Non-pigmented ciliary epithelial cell (primary cell): ENCODE data around the gene NPIPB8.
"Not testable (repeated sequence)": the region's sequence is repeated elsewhere in the genome, so short reads cannot be mapped to it uniquely, and the experiment has no call there.

ENCODE experiments used
- DNase-seq: peaks from one replicate; pipeline ENCODE4 v3.0.0-alpha.2; 2010; ENCODE audit warnings: low read depth

NPIPB8 gene

GRCh38 chr16:28637765-28638164, at the start of gene NPIPB8:
Gene NPIPB8 (plus strand): TSS chr16:28638065. CDS start chr16:28638361, 296 bp downstream.
- DNase-seq: not testable (repeated sequence)

DNA sequence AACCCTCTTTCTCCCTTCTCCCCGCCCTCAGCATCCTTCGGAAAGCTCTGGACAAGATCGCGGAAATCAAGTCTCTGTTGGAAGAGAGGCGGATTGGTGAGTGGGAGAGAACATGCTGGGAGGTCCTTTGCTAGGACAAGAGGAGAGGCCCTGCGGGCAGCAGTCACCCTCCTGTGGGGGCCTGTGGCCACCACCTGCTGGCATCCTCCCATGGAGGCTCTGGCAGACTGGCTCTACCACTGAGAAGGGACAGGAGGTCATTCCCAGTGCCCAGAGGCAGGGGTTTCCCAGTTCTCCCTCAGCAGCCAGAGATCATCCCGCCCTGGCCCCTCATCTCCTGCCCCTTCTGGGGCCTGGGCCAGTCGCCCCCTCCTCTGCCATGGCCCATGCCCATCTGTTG, 48.8 kb upstream of the NPIPB8 start:
- DNase-seq: no peak

- DNase-seq: no peak
Observed at GRCh38 chr16:28589930-28590329, 47.9 kb upstream of the NPIPB8 start.

- no peak for DNase-seq
Observed at GRCh38 chr16:28590384-28591340, 47.2 kb upstream of the NPIPB8 start.

DNA sequence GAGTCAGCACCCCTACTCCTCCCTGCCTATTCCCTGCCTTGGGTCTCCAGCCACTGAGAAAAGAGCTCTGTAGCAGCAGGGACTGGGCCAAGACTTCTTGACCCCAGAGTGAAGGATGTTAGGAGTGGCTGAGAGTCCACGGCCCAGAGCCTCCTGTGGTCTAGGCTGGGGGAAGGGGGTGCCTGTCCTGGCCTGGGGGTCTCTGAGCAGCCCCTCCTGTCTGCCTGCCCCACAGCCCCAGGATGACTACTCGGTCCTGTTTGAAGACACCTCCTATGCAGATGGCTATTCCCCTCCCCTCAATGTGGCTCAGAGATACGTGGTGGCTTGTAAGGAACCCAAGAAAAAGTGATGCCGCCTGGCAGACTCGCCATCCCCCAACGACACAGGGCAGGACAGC, 46.5 kb upstream of the NPIPB8 start:
- DNase-seq: no peak

- DNase-seq: no peak
Observed at GRCh38 chr16:28592511-28592910, 45.4 kb upstream of the NPIPB8 start.

GRCh38 chr16:28592979-28593553, 44.8 kb upstream of the NPIPB8 start:
- no peak for DNase-seq

DNA sequence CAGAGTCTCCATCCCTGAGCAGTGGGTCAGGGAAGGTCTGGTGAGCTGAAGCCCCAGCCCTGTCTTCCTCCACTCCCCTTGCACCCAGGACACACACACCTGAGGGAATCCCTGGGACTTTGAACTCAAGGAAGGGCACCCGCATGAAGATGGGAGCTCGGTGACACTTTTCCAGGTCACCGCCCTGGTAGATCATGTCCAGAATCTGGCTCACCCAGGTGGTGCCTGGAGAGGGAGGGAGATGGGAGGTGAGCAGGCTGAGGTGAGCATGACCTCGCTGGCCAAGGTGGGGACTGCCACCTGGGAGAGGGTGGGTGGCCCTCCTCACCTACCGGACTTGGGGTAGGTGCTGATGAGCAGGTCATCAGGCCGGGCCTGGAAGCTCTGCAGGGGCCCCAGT, 42.4 kb upstream of the NPIPB8 start:
- DNase-seq: not testable (repeated sequence)

DNA sequence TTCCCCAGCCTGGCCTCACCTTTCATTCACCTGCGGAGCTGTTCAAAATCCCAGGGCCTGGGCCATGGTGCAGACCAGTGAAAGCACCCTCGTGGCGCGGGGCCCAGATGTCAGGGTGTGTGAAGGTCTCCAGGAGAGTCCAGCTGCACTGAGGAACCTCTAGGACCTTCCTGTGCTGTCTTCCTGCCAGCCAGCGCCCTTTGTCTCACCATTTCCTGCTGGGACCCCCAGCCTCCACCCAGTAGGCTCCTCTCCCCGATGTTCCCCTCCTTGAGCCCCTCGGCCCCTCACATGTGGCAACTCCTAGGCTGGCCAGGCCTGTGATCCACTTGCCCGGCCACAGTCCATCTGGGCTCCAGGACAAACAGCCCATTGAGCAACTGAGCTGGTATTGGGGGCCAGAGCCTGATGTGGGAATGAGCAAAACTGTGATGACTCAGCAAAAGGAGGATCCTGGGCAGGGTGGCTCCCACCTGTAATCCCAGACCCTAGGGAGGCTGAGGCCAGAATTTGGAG, 41.7 kb upstream of the NPIPB8 start:
- no peak for DNase-seq

DNA sequence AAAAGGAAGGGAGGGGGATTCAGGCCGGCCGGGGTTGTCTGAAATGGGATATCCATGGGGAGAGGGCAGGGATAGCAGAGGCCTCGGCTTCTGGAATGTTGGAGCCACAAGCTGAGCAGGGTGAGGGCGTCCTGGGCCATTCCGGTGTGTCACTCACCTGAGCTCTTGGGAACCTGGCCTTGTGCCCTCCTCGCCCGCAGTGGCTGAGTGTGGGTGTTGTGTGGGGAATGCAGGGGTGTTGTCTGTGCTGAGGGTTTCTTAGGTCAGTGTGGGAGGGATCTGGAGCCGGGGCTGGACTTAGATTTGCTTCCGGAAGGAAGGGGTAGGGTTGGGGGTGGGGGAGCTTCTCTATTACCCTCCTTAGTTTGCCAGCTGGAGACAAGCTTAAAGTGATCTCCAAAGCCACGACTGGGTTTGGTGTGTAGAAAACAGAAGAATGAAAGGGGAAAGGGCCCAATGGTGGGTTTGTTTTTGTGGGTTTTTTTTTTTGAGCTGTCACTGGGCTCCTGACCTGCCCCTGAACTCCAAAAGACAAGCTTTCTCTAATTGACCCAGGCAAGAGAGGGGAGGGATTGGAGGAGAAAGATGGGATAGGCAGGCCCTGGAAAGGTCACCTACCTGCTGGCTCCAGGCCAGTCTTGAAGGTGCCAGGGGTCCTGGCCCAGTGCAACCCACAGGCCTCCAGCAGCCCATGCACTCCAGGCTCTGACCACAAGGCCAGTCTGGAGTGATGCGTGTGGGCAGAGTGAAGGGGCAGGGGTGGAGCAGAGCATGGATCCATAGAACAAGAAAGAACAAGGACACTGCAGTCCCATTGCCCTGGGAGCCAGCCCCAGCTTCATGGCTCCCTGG, 40.8 kb upstream of the NPIPB8 start, which contains the start of gene SULT1A2:
Gene SULT1A2, minus strand, starts transcription at position 211 of the 852 bp plus-strand sequence. CDS start 1,120 bp downstream, outside the sequence.
- DNase-seq: no peak

DNA sequence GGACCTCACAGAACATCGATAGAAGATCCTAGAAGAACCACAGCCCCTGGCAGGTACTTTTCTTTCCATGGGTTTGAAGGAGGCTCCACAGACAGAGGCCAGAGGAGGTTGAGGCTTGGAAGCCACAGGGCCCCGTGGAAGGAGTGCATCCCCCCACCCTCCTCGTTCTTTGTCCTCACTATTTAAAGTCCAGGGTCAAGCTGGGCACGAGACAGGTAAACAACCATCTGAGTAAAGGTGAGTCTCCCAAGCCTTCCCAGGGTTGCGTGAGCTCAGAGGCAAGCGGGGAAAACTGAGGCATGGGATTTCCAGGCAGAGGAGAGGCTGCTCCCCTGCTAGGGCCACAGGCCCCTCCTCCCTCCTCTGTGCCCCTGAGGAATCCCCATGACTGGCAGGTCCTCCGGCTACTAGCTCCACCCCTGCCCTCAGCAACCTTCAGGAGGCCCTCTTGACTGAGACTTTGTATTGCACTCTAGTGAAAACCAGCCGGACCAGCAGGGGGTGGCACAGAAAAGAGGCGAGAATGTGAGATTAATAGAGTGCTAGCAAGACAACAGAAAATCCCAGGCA, 40.1 kb upstream of the NPIPB8 start:
- no peak for DNase-seq

DNA sequence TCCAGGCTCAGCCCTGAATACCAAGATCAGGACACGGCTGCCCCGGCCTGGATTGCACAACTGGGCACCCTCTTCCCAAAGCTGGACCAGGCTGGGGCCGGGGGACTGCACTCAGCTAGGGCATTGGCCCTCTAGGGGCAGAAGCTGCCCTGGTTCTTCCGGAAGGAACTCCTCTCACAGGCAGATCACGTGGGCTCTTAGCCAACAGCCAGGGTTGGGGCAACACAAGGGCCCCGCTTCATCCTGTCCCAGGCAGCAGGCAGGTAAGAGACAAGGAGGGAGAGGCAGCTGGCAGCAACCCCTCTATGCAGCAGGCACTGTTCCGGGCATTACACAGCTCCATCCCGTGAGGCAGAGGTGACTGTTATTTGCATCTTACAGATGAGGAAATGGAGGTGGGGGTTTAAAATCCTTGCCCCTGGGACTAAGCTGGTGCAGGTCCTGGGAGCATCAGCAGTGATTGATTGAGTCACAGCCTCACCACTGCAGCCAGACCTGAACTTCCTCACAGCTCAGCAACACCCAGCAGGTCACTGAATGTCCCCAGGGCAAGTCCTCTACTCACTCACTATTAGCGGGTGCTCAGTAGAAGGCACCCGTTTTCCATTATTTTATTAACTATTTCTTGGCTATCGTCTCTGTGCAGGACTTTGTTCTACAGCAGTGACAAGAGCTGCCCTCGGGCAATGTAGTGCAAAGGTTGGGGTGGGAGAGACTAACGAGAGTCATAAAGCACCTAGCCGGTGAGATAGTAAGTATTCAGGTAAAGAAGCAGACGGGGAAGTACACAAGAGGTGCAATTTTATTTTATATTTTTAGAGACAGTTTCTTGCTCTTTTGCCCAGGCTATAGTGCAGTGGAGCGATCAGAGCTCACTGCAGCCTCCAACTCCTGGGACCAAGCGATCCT, 38.2 kb upstream of the NPIPB8 start:
- DNase-seq: not testable (repeated sequence)

DNA sequence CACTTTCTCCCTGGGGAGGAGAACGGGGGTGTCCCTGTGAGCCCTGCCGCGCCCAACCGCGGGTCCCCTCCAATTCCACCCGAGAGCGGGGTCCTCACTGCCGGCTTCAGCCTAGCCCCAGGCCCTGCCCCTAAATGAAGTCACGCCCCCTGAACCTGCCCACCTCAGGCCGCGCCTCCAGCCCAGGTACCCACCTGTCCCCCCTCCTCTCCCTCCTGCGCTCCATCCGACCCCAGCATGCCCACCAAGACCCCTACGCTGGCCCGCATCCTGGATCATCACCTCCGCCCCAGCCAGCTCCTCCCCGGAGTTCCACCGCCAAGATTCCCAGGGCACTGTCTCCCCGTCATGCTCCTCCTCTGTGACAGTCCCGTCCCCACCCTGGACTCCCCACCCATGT, 36.9 kb upstream of the NPIPB8 start:
- DNase-seq: not testable (repeated sequence)

DNA sequence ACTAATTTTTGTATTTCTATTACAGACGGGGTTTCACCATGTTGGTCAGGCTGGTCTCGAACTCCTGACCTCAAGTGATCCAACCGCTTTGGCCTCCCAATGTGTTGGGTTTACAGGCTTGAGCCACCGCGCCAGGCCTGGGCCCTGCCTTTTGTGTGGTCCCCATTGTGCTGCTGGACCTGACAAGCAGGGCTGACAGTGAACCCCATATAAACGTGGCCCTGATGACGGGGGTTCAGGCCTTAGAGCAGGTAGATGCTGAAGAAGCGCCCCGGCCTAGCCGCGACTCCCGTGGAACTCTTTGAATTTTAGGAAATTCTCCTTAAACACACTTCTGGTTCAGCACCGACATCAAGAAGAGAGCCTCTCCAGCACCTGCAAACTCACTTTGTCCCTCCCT, 36.3 kb upstream of the NPIPB8 start:
- not testable (repeated sequence) for DNase-seq

- DNase-seq: not testable (repeated sequence)
Observed at GRCh38 chr16:28602062-28602461, 35.8 kb upstream of the NPIPB8 start.

DNA sequence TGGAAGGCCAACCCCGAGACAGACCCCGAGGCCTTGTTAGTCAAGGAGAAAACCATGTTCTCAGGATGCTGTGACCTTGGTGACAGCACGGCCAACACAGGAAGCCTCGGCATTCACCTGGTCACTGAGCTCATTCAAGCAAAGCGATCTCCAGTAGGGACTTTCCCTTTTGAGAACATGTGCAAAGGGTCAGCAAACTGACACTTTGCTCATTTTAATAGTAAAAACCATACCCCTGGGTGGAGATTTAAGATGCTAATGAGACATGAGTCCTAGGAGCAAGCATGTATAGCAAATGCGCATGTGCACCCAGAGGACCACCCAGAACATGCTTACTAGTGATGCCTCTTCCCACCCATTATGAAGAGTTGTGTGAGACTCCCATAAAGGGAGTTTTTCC, 35.3 kb upstream of the NPIPB8 start:
- DNase-seq: no peak

- no peak for DNase-seq
Observed at GRCh38 chr16:28603381-28604185, 34.3 kb upstream of the NPIPB8 start.

GRCh38 chr16:28604186-28604565, 33.7 kb upstream of the NPIPB8 start:
- no peak for DNase-seq

- DNase-seq: no peak
Observed at GRCh38 chr16:28606291-28607115, 31.4 kb upstream of the NPIPB8 start.
